Myocyte (in vitro differentiated cells): Measurements from ENCODE around the gene FAM118A. TPM values are rescaled to one million over a fixed set of nuclear protein-coding genes. Genes with fewer than 3 reads are reported as not detected.

ENCODE experiments used
- DNase-seq: peaks from one replicate; pipeline ENCODE4 v3.0.0-alpha.2; 2012; ENCODE audit warnings: low read depth
- total RNA-seq: library from RNA; depleted of rRNA; stranded (reverse); fragments of >200 nt; gene quantifications from 2 replicates; pipeline ENCODE4 v1.2.3, GENCODE V29; 2014

FAM118A gene
- total RNA-seq, 1 donor from 2014 or later = 12.3 TPM

DNA sequence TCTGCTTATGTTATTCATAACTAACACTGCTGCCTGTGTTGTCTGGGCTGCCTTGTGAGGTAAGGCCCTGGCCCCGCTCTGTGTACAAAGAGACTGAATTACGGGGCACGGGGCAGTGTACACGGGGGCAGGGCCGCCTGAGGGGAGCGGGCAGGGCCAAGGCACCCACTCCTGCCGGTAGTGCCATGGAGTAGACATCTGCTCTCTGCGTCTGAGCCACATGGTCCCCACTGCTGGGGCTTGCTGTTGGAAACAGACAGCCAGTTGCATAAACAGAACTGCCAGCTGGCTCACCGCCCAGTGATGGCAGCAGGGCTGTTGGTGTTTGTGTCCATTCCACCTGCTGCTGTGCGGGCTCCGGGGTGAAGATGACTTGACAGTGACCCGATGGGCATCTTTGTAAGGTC lies 19.8 kb downstream of the FAM118A start:
- DNase-seq = peak; percentile 90

DNA sequence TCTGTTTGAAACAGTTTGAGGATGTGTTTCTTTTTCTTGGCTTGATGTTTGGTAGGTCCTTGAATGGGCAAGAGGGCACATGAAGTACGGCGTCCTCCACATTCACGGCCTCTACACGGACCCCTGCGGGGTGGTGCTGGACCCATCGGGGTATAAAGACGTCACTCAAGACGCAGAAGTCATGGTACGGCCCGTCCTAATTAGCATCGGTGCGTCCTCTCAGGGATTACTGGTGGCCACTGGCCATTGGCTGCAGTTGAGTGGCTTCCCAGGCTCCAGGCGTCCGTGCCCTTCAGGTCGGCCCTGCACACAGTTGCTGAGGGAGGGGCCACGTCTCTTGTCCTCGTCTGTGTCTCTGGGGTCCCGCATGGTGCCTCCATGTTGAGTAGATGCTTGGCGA lies 20.8 kb downstream of the FAM118A start:
- DNase-seq = no peak

DNA sequence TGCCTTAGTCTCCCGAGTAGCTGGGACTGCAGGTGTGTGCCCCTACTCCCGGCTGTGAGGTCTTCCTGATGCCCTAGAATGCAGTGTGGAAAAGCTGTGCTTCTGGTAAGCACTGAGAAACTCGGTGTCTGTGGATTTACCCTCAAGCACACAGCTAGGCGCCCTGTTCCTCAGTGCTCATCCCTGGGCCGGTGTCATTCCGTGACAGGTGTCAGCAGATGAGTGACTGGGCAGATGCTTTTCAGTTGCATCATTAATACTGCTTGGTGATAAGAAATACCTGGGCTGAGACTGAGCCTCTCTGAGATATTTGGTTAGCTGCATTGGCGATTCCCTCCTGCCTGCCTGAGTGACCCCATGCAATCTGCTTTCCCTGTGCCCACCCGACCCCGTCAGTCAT lies 21.8 kb downstream of the FAM118A start:
- DNase-seq = no peak

DNA sequence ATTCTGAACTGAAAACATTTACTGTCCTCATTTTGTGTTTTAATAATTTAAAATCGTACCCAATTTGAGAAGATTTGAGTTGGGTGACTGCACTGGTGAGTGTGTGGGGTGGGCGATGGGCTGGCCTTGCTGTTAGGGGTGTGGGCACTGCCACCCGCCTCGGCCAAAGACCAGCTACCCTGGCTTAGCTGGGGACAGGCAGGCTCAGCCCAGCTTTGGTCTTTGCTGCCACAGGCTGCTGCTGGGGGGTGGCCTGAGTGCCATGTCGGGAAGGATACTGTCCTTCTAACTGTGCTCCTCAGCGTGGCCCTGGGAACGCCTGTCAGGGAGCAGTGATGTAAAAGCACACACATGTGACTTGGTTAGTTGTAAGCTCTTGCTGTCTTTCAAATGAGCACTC lies 22.3 kb downstream of the FAM118A start:
- DNase-seq = no peak

DNA sequence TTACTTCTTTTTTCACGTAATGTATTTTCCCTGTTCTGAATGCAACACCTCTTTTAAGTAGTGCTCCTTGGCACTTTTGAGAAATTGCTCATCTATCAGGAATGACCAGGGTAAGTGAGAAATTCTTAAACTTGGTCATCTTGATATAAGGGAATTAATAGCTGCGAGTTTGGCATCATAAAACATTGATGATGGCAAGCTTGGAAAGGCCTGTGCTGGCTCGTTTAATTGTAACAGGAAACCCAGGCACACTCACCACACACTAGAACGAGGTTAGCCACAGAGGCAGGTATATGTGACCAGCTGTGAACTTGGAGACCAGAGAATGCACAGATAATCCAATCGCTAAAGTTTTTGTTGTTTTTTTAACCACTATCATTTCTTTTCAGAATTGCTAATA lies 24.3 kb downstream of the FAM118A start:
- peak; percentile 63 for DNase-seq

DNA sequence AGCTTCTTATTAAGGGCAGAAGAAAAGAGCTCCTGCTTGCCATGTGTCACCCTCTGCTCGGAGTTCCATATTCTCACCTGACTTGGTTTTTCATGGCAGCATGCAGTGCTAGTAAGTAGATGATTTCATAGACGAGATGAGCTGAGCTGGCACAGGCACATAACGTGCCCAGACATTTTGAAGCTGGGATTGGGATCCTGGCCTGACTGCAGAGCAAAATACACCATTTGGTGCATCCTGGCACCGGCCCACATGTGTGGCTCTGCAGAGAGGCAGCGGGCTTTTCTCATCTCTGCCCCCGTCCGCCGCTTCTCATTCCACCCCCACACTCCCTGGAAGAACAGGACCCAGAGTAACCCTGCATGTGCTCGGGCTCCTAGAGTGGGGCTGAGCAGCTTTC lies 24.8 kb downstream of the FAM118A start:
- DNase-seq = no peak

DNA sequence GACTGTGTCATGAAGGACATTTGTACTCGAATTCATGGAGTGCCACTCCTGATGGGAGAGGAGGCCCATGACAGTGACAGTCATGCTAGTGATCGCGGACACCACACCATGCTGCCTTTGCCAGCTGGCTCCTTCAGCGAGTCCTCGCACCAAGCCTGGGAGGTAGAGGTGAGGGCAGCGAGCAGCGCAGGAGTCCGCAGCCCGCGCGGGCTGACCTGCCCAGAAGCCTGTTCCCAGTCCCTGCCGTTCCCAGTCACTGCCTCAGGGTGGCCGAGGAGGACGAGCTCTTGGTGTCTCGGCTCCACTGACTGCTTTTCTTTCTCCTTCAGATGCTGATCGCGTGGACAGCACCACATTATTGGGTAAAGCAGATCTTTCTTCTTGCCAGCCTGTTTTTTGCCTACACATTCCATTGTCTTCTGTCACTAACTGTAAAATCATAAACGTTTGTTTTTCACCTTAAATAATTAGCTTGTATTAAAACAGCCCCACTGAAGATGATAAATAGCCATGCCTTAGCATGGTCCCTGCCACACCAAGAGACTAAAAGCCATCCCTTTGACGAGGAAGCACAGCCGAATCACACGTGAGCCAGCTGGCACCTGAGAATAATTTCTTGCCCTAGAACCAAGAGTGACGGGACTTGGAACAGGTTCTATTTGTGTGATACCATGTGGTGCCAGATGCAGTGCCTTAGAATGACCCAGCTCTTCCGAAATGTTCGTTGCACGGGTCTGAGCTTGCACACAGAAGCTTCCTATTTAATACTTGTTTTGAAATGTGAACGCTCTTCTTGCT lies 25.5 kb downstream of the FAM118A start:
- no peak for DNase-seq

DNA sequence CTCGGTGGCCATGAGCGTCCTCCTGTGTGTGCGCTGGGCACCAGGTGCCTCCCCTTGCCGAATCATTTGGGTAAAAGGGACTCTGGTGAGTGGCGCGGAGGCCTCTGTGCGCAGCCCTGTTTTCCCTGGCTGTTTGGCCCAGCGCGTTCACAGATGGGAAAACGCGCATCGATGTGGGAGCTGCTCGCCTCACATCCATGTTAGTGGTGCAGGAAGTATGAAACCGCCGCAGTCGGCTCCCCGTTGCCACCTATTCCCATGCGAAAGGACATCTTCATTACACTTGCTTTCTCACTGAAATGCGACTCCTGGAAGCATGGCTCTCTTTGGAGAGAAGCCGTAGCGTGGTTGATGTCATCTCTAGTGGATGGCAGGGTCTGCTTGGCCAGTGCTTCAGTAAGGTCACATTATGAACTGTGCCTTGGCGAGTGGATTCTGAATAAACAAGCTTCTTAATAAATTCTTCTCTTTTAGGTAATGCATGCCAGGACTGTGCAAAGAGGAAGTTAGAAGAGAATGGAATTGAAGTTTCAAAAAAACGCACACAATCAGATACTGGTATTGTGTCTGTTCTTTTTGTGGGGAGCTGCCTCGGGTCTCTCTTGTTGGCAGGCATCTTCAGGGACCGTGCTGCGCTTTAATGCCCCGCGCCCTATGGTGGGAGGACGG lies 26.3 kb downstream of the FAM118A start:
- DNase-seq = no peak

DNA sequence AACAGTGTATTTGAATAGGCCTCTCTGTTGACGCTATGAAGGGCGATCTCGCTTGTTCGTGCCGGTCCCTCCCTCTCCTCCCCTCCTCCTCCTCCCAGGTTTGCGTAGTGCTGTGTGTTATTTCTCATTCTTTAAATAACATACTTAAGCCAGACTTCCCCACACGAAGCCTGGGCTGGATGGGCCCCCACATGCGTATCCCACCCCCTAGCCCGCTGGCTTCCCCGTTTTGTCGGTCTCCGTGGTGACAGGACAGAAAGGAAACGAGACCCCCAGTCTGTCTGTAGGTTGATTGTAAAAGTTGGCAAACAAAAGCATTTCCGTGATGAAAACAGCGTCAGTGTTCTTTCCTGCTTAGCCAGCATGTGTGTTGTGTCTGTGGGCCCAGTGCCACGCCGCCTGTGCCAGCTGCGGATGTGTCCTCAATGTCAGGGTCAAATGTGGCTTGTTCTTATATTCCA lies 27.3 kb downstream of the FAM118A start:
- DNase-seq = peak; percentile 67

DNA sequence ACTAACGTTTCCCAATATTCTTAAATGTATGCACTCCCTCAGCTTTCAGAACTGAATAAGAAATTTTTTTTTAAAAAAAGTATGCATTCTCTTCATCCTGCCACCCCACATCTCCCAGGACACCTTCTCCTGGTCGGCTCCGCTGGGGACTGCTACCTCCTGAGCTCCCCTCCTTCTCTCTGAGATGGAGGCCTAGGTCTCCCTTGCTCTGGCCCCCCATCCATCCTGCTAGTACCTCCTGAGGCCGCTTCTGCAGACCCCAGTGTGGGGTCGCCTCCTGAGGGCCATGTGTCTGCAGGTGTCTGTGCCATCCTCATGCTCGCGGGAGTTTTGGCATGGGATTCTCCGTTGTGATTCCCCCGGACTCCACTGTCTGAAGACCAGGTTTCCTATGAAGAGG lies 27.8 kb downstream of the FAM118A start:
- no peak for DNase-seq

DNA sequence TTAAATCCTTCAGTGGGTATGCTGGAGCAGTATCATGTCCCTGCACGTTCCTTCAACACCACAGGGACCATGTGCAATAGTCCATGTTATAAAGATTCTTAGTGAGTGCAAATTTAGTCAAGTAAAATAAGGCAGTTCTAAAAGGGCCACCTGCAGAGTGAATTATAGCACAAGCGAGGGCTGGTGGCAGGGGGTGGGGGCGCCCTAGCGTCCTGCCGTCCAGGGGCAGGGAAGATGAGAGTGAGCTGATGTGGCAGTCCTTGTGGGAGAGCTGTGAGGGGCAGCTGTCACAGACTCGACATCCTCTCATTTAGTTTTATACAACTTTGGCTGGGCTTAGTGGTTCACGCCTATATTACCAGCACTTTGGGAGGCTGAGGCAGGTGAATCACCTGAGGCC lies 29.1 kb downstream of the FAM118A start:
- DNase-seq = no peak

DNA sequence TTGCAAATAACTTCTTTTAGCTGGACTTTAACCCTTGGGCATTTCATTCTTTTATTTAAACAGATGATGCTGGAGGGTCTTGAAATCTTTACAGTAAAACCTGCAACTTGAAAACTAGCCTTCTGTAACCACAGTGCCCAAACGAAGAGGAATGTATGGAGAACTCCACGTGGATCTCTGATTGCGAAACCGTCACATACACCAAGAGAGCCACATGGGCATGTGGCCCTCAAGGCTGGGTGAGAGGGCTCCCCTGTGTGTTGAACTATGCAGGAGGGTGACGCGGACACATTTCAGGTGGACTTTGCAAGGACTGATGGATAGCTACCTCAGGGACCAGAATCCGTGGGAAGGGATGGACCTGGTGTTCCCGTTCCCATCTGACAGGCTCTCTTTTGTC lies 30.6 kb downstream of the FAM118A start:
- no peak for DNase-seq

DNA sequence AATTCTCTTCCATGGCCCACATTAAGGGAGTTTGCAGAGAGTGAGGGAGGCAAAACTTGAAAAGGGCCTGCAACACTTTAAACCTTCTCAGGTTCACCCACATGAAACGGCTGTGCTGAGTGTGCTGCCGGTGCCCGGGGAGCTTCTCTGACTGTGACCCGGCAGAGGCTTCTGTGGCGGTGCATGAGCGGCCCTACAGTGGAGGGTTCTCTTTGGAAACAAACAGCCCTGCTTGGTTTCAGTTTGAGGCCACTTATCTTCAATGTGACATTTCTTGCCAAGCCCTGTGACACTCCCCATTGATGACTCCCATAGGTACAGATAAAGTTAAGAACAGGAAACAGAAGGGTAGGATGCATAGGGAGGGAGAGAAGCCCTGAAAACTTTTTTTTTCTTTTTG lies 31.8 kb downstream of the FAM118A start:
- no peak for DNase-seq

DNA sequence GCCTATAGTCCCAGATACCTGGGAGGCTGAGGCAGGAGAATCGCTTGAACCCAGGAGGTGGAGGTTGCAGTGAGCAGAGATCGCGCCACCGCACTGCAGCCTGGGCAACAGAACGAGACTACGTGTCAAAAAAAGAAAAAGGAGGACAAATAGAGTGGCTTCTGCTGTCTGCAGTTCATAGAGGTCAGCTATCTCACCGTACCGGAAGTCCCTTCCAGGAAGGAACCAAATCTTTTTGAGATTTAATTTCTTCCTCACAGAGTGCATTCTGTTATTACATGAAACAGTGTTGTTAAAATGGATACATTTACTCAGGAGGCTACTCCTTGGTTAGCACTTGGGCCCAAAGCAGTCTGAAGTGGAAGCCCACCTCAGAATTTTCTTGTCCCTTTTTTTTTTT lies 33.4 kb downstream of the FAM118A start:
- DNase-seq = no peak

DNA sequence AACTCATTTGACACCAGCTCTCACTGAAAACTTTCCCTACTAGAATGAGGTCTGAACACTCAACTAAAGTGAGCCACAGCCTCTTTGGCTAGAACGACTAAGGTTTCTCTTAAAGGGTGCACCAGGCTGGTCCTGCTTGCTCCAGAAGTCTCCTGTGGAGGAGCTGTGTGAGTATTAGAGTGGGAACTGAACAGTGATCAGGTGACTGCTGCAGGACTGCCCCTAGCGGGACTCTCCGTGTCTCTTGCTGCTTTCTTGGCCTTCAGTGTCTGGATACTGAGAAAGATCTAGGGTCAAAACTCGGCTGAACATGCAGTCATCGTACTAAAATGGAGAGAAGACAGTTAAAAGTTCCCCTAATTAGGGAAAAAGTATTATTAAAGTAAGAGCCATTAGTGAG lies 34.6 kb downstream of the FAM118A start:
- no peak for DNase-seq

DNA sequence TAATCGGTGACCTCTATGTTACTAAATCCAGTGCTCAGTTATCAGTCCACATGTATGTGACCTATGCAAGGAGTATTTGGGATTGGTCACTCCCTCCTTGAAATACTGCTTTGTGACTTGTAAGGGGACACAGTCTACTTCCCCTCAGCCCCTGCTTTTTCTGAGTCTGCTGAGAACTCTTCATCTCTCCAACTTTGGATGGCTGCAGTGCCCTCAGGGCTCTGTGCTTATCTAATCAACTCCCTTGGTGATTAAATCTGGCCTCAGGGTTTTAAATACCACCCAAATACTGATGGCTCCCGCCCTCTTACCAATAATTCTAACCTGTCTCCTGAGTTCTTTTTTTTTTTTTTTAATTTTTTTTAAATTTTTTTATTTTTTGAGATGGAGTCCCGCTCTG lies 40.2 kb downstream of the FAM118A start:
- DNase-seq = no peak

DNA sequence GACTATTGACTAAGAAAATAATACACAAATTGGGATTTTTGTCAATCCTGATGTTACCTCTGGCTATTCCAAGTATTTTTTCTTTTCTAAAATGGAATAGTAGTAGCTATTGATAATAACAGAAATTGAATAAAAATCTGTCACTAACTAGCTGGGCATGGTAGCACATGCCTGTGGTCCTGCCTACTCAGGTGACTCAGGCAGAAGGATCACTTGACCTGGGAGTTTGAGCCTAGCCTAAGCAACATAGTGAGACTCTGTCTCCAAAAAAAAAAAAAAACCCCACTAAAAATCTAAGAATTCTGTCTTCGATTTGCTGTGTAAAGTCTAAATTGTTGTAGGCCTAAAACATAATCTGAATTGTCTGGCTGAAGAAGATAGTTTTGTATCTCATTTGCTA lies 42.2 kb downstream of the FAM118A start:
- DNase-seq = peak; percentile 6

DNA sequence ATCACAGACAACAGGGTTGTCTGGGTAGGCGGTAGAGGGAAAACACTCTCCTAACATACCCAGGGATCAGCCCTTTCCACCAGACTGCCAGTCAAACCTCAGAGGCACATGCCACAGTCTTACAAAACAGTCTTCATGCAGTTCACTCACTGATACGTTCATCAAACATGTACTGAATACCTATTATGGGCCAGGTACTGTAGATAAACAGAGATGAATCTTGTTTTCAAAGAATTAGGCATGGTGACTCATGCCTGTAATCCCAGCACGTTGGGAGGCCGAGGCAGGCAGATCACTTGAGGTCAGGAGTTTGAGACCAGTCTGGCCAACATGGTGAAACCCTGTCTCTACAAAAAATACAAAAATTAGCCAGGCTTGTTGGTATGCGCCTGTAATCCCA lies 43.0 kb downstream of the FAM118A start:
- peak; percentile 3 for DNase-seq

DNA sequence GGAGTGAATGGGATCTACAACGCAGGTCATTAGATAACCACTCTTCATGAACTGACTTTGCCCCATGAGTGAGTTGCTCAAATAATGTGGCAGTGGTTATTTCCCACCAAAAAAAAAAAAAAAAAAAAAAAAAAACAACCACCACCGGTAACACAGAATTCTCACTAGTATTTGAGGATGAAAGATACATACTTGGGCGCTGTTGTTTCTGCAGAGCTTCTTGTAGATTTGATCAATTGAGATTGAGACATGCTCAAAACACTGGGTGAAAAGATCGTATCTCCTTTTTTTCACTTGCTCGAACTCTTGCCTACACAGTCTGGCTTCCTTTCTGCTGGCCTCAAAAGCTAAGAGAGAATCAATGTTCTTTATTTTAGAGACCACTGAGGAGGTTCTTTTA lies 44.1 kb downstream of the FAM118A start:
- DNase-seq = no peak

DNA sequence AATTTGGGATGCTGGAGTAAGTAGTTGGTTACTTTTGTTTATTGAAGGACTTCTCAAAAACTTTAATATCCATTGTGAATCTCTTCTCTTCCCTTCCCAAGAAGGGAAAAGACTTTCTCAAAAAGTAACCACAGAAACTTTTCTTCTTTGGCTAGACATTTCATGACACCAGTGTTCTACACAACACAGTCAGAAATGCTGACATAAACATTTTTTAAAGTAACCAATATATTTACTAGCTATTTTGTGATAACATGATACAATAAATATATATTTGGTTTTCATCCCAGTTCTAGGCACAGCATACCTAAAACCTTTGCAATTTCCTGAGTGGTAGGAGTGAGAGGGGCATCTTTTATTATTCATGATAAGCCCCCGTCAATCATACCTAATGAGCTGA lies 47.8 kb downstream of the FAM118A start:
- DNase-seq = no peak

DNA sequence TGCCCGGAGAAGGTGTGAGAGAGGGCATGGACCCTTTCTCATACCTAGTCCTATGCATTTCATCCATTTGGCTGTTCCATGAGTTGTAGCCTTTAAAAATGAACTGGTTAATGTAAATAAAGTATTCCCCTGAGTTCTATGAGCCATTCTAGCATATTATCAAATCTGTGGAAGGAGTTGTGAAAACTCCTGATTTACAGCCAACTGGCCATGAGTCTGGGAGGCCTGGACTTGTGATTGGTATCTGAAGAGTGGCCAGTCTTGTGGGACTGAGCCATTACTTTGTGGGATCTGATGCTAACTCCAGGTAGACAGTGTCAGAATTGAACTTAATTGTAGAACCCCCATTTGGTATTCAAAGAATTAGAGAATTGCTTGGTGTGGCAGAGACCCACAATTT lies 48.4 kb downstream of the FAM118A start:
- no peak for DNase-seq

DNA sequence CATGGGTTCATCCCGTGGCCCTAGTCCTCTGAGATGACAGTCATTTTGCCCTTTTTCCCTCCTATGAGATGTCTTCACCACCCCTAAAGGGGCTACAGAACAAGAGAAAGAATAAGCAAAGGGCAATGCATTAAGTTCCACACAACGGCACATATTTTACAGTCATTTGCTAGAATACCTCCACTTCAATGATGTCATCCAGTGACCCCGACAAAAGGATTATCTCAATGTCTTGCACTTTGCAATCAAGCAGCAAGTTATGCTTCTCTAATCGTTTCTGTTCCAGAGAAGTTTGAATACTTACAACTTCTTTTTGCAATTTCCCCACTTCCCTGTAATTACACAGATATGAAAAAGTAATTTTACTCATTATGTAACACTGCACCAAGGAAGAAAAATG lies 49.9 kb downstream of the FAM118A start:
- DNase-seq = no peak

DNA sequence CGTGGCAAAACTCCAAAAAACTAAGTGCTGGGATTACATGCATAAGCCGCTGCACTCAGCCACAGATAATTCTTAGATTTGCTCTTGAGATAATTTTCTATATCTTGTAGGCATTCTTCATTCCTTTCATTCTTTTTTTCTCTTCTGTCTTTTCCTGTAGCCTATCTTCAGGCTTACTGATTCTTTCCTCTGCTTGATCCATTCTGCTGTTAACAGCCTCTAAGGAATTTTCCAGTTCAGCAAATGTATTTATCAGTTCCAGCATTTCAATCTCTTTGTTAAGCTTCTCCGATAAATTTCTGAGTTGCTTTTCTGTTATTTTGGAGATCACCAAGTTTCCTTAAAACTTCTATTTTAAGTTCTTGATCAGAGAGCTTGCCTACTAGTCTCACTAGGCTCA lies 57.0 kb downstream of the FAM118A start:
- DNase-seq = no peak
